KOPT-K1 (cell line): ENCODE results near the gene PRKAR2A.
"Not testable (repeated sequence)": the region's sequence is repeated elsewhere in the genome, so short reads cannot be mapped to it uniquely, and the experiment has no call there.

Experiments
- H3K27ac ChIP-seq: fragments of 200-600 bp; sonication (generic); 2 replicates; pipeline ENCODE4 v1.5.1; 2016; ENCODE audit warnings: antibody characterized with exemption, mild to moderate bottlenecking, low read depth, low read length; ENCODE audit not compliant: poor library complexity, severe bottlenecking
- H3K36me3 ChIP-seq: fragments of 200-600 bp; sonication (generic); 2 replicates; pipeline ENCODE4 v1.5.1; 2017; ENCODE audit warnings: antibody characterized with exemption, mild to moderate bottlenecking, low read length, moderate library complexity; ENCODE audit not compliant: insufficient read depth
- H3K9me3 ChIP-seq: fragments of 200-600 bp; sonication (generic); 2 replicates; pipeline ENCODE4 v1.5.1; 2017; ENCODE audit warnings: antibody characterized with exemption, low read length, mild to moderate bottlenecking; ENCODE audit not compliant: insufficient read depth, poor library complexity, severe bottlenecking

The PRKAR2A gene

GRCh38 chr3:48738926-48739616 is 108.6 kb downstream of the PRKAR2A start:
- H3K36me3 ChIP-seq, result no peaks in the 10 kb centered on the region
- no peaks in the 10 kb centered on the region for H3K9me3 ChIP-seq
- no peak overlapping the region for H3K27ac ChIP-seq

GRCh38 chr3:48738144-48738536 is 109.5 kb downstream of the PRKAR2A start:
- Histone ChIP-seq H3K36me3 (no peaks in the 10 kb centered on the region), H3K9me3 (no peaks in the 10 kb centered on the region), H3K27ac (no peak overlapping the region)

GRCh38 chr3:48735075-48735767 is 112.5 kb downstream of the PRKAR2A start:
- not testable (repeated sequence) for H3K9me3 ChIP-seq, H3K36me3 ChIP-seq, H3K27ac ChIP-seq

GRCh38 chr3:48734541-48734940 is 113.1 kb downstream of the PRKAR2A start:
- not testable (repeated sequence) for H3K27ac ChIP-seq, H3K9me3 ChIP-seq

GRCh38 chr3:48733752-48734518 is 113.7 kb downstream of the PRKAR2A start:
- not testable (repeated sequence) for H3K27ac ChIP-seq

More at GRCh38 chr3:48734541-48734940, 113.1 kb downstream of the PRKAR2A start:
- not testable (repeated sequence) for H3K36me3 ChIP-seq

GRCh38 chr3:48727511-48727910 is 120.2 kb downstream of the PRKAR2A start:
- H3K36me3 ChIP-seq, result no peaks in the 10 kb centered on the region
- no peaks in the 10 kb centered on the region for H3K9me3 ChIP-seq
- H3K27ac ChIP-seq, result no peak overlapping the region

More at GRCh38 chr3:48733752-48734518, 113.7 kb downstream of the PRKAR2A start:
- H3K36me3 ChIP-seq, H3K9me3 ChIP-seq: not testable (repeated sequence)

- not testable (repeated sequence) for H3K9me3 ChIP-seq, H3K27ac ChIP-seq, H3K36me3 ChIP-seq
Observed at GRCh38 chr3:48725185-48725855, 122.4 kb downstream of the PRKAR2A start.

GRCh38 chr3:48723725-48724124 is 123.9 kb downstream of the PRKAR2A start:
- Histone ChIP-seq H3K27ac (no peak overlapping the region), H3K9me3 (no peaks in the 10 kb centered on the region), H3K36me3 (no peaks in the 10 kb centered on the region)

- not testable (repeated sequence) for H3K27ac ChIP-seq, H3K9me3 ChIP-seq, H3K36me3 ChIP-seq
Observed at GRCh38 chr3:48723293-48723692, 124.4 kb downstream of the PRKAR2A start.

GRCh38 chr3:48716982-48717746 is 130.5 kb downstream of the PRKAR2A start, which contains the start of gene IP6K2:
Gene IP6K2 (minus strand): TSS chr3:48717221. CDS start chr3:48695291, 21,930 bp downstream.
- peaks cover 32% of the 10 kb centered on the region for H3K36me3 ChIP-seq
- peak within 1 kb of the TSS; percentile 85 for H3K27ac ChIP-seq

GRCh38 chr3:48716508-48716981 is 131.1 kb downstream of the PRKAR2A start:
- no peaks in the 10 kb centered on the region for H3K9me3 ChIP-seq
- peaks cover 38% of the 10 kb centered on the region for H3K36me3 ChIP-seq
- peak overlapping the region; percentile 85 for H3K27ac ChIP-seq

More at GRCh38 chr3:48716982-48717746, 130.5 kb downstream of the PRKAR2A start, which contains the start of gene IP6K2:
- H3K9me3 ChIP-seq, result no peaks in the 10 kb centered on the region

GRCh38 chr3:48715174-48715800 is 132.4 kb downstream of the PRKAR2A start:
- Histone ChIP-seq H3K27ac (no peak overlapping the region), H3K36me3 (peaks cover 50% of the 10 kb centered on the region)

GRCh38 chr3:48711727-48712126 is 135.9 kb downstream of the PRKAR2A start:
- H3K27ac ChIP-seq, result no peak overlapping the region
- no peaks in the 10 kb centered on the region for H3K9me3 ChIP-seq
- peaks cover 81% of the 10 kb centered on the region for H3K36me3 ChIP-seq

More at GRCh38 chr3:48715174-48715800, 132.4 kb downstream of the PRKAR2A start:
- H3K9me3 ChIP-seq, result no peaks in the 10 kb centered on the region

- Histone ChIP-seq H3K9me3 (no peaks in the 10 kb centered on the region), H3K27ac (no peak overlapping the region), H3K36me3 (peaks cover 92% of the 10 kb centered on the region)
Observed at GRCh38 chr3:48709051-48709461, 138.6 kb downstream of the PRKAR2A start.
